NB4 (cell line): Measurements from ENCODE around the gene AGBL4.

Experiments
- DNase-seq: peaks from one replicate; pipeline ENCODE4 v3.0.0; 2010; ENCODE audit warnings: low read depth
- H3K4me3 ChIP-seq: one replicate; pipeline ENCODE4 v1.5.1; 2011; ENCODE audit warnings: mild to moderate bottlenecking, low read depth, low read length, moderate library complexity
- CTCF ChIP-seq: IDR thresholded peaks from one replicate; pipeline ENCODE4 v1.5.1; 2012; ENCODE audit warnings: low read depth, low read length
- MYC ChIP-seq: IDR thresholded peaks from 2 replicates; pipeline ENCODE4 v1.6.1; 2011; ENCODE audit warnings: low read depth, low read length
- POLR2A ChIP-seq: IDR thresholded peaks from 2 replicates; pipeline ENCODE4 v1.6.1; 2011; ENCODE audit warnings: mild to moderate bottlenecking; ENCODE audit not compliant: insufficient read length; ENCODE audit errors: extremely low read depth
- TF ChIP-seq, protein P1 (sequence below): IDR thresholded peaks from 2 replicates; pipeline ENCODE4 v1.6.1; 2011; ENCODE audit warnings: low read depth, low read length

AGBL4 gene

DNA sequence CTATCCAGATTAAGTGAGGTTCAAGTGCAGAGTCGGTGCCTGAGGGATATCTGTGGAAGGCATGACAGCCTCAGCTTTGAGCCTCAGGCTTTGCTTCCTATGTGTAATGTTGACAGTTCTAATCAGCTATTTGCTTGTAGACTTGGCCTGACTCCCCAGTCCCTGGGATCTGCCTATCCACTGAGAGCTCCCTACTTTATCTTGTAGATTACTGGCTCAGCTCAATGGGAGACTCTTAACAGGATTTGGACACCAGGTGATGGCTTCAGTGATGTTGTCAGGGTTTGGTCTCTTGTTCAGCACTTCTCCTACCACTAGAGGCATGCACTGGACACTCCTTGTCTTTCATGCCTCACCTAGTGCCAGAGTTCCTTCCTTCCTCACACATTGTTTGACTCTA is 1120.5 kb downstream of the AGBL4 start:
- TF ChIP-seq, protein P1, sequence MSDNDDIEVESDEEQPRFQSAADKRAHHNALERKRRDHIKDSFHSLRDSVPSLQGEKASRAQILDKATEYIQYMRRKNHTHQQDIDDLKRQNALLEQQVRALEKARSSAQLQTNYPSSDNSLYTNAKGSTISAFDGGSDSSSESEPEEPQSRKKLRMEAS: no peak
- TF ChIP-seq CTCF (no peak), POLR2A (no peak), MYC (no peak)
- DNase-seq: no peak
- H3K4me3 ChIP-seq: no peak overlapping the region

GRCh38 chr1:48898894-48899293 is 1124.9 kb downstream of the AGBL4 start:
- no peak overlapping the region for H3K4me3 ChIP-seq
- DNase-seq: no peak
- TF ChIP-seq POLR2A: no peak

DNA sequence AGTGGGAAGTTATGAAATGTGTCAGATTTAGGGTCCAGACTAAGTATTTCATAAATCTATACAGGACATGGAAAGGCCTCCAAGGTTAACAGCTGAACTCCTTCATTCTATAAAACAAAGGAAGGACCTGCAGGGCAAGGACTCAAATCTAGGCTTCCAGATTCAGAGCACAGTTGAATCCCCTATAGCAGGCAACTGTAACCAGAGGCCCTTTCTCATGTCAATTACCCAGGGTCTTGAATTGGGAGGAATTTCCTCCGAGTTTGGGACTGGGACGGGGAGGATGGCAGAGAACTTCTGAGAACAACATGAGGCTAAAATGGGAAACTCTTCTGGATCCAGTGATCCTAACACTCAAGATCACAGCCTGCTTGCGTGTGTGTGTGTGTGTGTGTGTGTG is 1134.1 kb downstream of the AGBL4 start:
- no peak overlapping the region for H3K4me3 ChIP-seq
- no peak for DNase-seq
- no peak for TF ChIP-seq CTCF
- TF ChIP-seq, protein P1: no peak

GRCh38 chr1:48889082-48889481 is 1134.7 kb downstream of the AGBL4 start:
- no peak for TF ChIP-seq CTCF
- TF ChIP-seq, protein P1: no peak
- TF ChIP-seq POLR2A: no peak
- TF ChIP-seq MYC: no peak
- H3K4me3 ChIP-seq: no peak overlapping the region
- no peak for DNase-seq

GRCh38 chr1:48887796-48888195 is 1136.0 kb downstream of the AGBL4 start:
- TF ChIP-seq POLR2A: no peak
- H3K4me3 ChIP-seq: no peak overlapping the region
- DNase-seq: no peak

GRCh38 chr1:48882020-48882419 is 1141.7 kb downstream of the AGBL4 start:
- no peak for DNase-seq
- no peak overlapping the region for H3K4me3 ChIP-seq
- TF ChIP-seq, protein P1: no peak
- TF ChIP-seq POLR2A (no peak), MYC (no peak), CTCF (no peak)

DNA sequence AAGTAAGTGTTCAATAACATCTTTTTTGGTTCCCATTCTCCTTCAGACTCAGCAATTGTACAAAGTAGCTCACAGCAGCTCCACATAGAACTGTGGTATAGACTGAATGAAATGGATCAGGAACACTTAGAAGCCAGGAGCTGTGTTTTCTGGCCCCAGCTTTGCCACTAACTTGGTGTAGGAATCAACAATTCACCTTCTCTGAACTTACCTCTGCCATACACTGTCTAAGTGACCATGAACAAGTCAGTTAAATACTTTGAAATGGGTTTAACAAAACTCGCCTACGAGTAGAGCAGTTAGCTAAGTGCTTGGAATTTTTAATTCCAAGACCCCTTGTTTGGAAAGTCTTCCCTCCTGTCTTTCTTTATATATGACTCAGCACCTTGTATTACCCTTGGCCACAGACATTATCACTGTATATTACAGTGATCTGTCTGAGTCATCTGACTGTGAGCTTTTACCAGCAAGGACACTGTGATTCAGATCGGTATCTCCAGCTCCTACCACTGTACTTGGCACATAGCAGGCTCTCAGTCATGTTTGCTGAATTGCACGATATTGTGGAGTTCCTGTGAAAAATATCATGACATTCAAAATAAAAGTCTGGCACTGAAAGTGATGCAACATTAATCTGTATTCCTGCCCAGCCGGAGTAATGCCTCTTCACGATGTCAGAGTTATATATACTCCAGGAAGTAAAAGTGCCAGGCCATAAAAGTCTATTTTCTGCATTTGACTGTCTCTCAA is 1145.4 kb downstream of the AGBL4 start:
- peak; percentile 15 for DNase-seq
- TF ChIP-seq CTCF (no peak), POLR2A (no peak), MYC (no peak)
- TF ChIP-seq, protein P1: no peak
- no peak overlapping the region for H3K4me3 ChIP-seq
